ENCODE data around the gene SH3BGRL2.

DNA sequence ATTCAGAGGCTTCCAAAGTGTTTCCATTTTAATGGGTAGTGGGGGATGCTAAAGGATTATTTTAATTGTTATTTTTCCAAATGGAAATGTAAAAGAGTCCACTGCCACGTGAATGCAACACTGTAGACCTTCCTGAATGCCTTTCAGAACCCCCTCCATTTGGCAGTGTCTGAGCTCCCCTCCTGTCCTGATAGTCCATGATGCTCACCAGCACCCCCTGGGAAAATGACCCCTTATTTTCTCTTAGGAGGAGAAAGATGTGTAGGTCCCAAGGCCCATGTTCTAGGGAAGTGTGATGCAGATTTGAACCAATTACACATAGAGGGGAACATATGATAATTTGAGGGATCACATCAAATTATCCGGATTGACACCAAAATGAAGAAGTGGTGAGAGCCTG is 46.8 kb upstream of the SH3BGRL2 start:
- TF ChIP-seq, protein P1, sequence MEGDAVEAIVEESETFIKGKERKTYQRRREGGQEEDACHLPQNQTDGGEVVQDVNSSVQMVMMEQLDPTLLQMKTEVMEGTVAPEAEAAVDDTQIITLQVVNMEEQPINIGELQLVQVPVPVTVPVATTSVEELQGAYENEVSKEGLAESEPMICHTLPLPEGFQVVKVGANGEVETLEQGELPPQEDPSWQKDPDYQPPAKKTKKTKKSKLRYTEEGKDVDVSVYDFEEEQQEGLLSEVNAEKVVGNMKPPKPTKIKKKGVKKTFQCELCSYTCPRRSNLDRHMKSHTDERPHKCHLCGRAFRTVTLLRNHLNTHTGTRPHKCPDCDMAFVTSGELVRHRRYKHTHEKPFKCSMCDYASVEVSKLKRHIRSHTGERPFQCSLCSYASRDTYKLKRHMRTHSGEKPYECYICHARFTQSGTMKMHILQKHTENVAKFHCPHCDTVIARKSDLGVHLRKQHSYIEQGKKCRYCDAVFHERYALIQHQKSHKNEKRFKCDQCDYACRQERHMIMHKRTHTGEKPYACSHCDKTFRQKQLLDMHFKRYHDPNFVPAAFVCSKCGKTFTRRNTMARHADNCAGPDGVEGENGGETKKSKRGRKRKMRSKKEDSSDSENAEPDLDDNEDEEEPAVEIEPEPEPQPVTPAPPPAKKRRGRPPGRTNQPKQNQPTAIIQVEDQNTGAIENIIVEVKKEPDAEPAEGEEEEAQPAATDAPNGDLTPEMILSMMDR (conservative IDR thresholded peaks at IDR 0.05; ENCODE audit: low read depth, low read length), result no peak
- no peak for TF ChIP-seq EZH2 (IDR thresholded peaks at IDR 0.05; ENCODE audit: borderline replicate concordance, low read depth, low read length, poor library complexity, severe bottlenecking)
